Skeletal muscle tissue (tissue), 4 donors: Measurements from ENCODE around the gene ATP6V1A. TPM values are rescaled to one million over a fixed set of nuclear protein-coding genes. Genes with fewer than 3 reads are reported as not detected.
A peak's percentile ranks its signal among the peaks of the same experiment; 100 is the strongest.
"Not testable (repeated sequence)": the region's sequence is repeated elsewhere in the genome, so short reads cannot be mapped to it uniquely, and the experiment has no call there.

ENCODE experiments used
- H3K27ac ChIP-seq: one replicate; pipeline ENCODE4 v1.7.0; 2013; ENCODE audit warnings: mild to moderate bottlenecking, low read depth, low read length, inconsistent platforms
- H3K27me3 ChIP-seq, 3 donors: one replicate each; pipeline ENCODE4 v1.7.0; 2013; ENCODE audit warnings: low read length in 3 of 3; ENCODE audit not compliant: control insufficient read depth in 3 of 3, insufficient read depth in 3 of 3
- H3K36me3 ChIP-seq, 3 donors: one replicate each; pipeline ENCODE4 v1.7.0; 2013; ENCODE audit warnings: low read length in 3 of 3; ENCODE audit not compliant: control insufficient read depth in 3 of 3, insufficient read depth in 3 of 3
- H3K4me1 ChIP-seq, 3 donors: one replicate each; pipeline ENCODE4 v1.7.0; 2013; ENCODE audit warnings: low read length in 3 of 3, mild to moderate bottlenecking in 3 of 3; ENCODE audit not compliant: control insufficient read depth in 3 of 3, insufficient read depth in 3 of 3
- H3K4me3 ChIP-seq, 3 donors: one replicate each; pipeline ENCODE4 v1.7.0; 2013; ENCODE audit warnings: low read length in 3 of 3
- H3K9ac ChIP-seq, 3 donors: one replicate each; pipeline ENCODE4 v1.7.0; 2013; ENCODE audit warnings: low read length in 3 of 3, mild to moderate bottlenecking in 3 of 3, moderate library complexity in 2 of 3, low read depth in 1 of 3
- H3K9me3 ChIP-seq, 3 donors: one replicate each; pipeline ENCODE4 v1.7.0; 2013; ENCODE audit warnings: low read length in 3 of 3; ENCODE audit not compliant: control insufficient read depth in 3 of 3
- total RNA-seq: library from RNA; depleted of rRNA; stranded (reverse); fragments of >200 nt; gene quantifications from one replicate; pipeline ENCODE4 v1.2.3, GENCODE V29; 2014
- donor health status: Osteomylitis.

Gene ATP6V1A
- total RNA-seq, 1 donor from 2014 or later, result 37.6 TPM

GRCh38 chr3:113834983-113835382 is 88.1 kb downstream of the ATP6V1A start:
- Histone ChIP-seq H3K36me3 (no peaks in the 10 kb centered on the region), H3K9ac (no peak overlapping the region), H3K9me3 (no peaks in the 10 kb centered on the region), H3K4me1 (peaks cover 4 to 6% (median 4%) of the 10 kb centered on the region in 3 donors), H3K27ac (no peak overlapping the region), H3K27me3 (no peaks in the 10 kb centered on the region), H3K4me3 (no peak overlapping the region)

- Histone ChIP-seq H3K4me3 (peak within 1 kb of the TSS; percentile 66 to 78 (median 77)), H3K4me1 (peaks cover 4 to 6% (median 4%) of the 10 kb centered on the region in 3 donors), H3K9ac (peak within 1 kb of the TSS; percentile 57 to 71 (median 60)), H3K36me3 (no peaks in the 10 kb centered on the region), H3K27me3 (no peaks in the 10 kb centered on the region), H3K27ac (no peak within 1 kb of the TSS), H3K9me3 (no peaks in the 10 kb centered on the region)
Observed at GRCh38 chr3:113838631-113839209, 91.9 kb downstream of the ATP6V1A start, which contains the start of gene GRAMD1C. Gene GRAMD1C, plus strand, starts transcription at chr3:113838788. Its CDS starts 122 bp downstream, at chr3:113838910.

- Histone ChIP-seq H3K4me3 (peak overlapping the region in 2 of 3 donors; percentile 66 to 78), H3K9me3 (no peaks in the 10 kb centered on the region), H3K27ac (no peak overlapping the region)
Observed at GRCh38 chr3:113839551-113839950, 92.7 kb downstream of the ATP6V1A start.

GRCh38 chr3:113844622-113845222 is 97.9 kb downstream of the ATP6V1A start:
- no peaks in the 10 kb centered on the region for H3K4me1 ChIP-seq
- H3K36me3 ChIP-seq, result no peaks in the 10 kb centered on the region
- H3K9ac ChIP-seq, result no peak overlapping the region
- no peaks in the 10 kb centered on the region for H3K27me3 ChIP-seq
- no peak overlapping the region for H3K27ac ChIP-seq
- H3K9me3 ChIP-seq, result no peaks in the 10 kb centered on the region
- H3K4me3 ChIP-seq, result no peak overlapping the region

More at GRCh38 chr3:113839551-113839950, 92.7 kb downstream of the ATP6V1A start:
- no peak overlapping the region for H3K9ac ChIP-seq
- no peaks in the 10 kb centered on the region for H3K27me3 ChIP-seq
- no peaks in the 10 kb centered on the region for H3K36me3 ChIP-seq
- peaks cover 4 to 6% (median 4%) of the 10 kb centered on the region in 3 donors for H3K4me1 ChIP-seq

- H3K36me3 ChIP-seq, result no peaks in the 10 kb centered on the region
- no peak overlapping the region for H3K27ac ChIP-seq
- H3K9ac ChIP-seq, result no peak overlapping the region
- H3K27me3 ChIP-seq, result no peaks in the 10 kb centered on the region
- no peak overlapping the region for H3K4me3 ChIP-seq
- H3K9me3 ChIP-seq, result no peaks in the 10 kb centered on the region
- no peaks in the 10 kb centered on the region for H3K4me1 ChIP-seq
Observed at GRCh38 chr3:113847247-113847646, 100.4 kb downstream of the ATP6V1A start.

GRCh38 chr3:113847664-113848461 is 101.0 kb downstream of the ATP6V1A start:
- no peaks in the 10 kb centered on the region for H3K27me3 ChIP-seq
- no peaks in the 10 kb centered on the region for H3K4me1 ChIP-seq
- H3K27ac ChIP-seq, result no peak overlapping the region
- no peaks in the 10 kb centered on the region for H3K36me3 ChIP-seq
- no peak overlapping the region for H3K4me3 ChIP-seq
- H3K9ac ChIP-seq, result no peak overlapping the region
- H3K9me3 ChIP-seq, result no peaks in the 10 kb centered on the region

GRCh38 chr3:113849071-113849470 is 102.2 kb downstream of the ATP6V1A start:
- not testable (repeated sequence) for H3K4me1 ChIP-seq, H3K27ac ChIP-seq, H3K27me3 ChIP-seq, H3K36me3 ChIP-seq, H3K9me3 ChIP-seq, H3K4me3 ChIP-seq, H3K9ac ChIP-seq

GRCh38 chr3:113849841-113850240 is 103.0 kb downstream of the ATP6V1A start:
- not testable (repeated sequence) for H3K27ac ChIP-seq, H3K4me1 ChIP-seq, H3K9ac ChIP-seq

GRCh38 chr3:113850391-113850790 is 103.6 kb downstream of the ATP6V1A start:
- not testable (repeated sequence) for H3K9ac ChIP-seq, H3K27me3 ChIP-seq, H3K4me1 ChIP-seq, H3K36me3 ChIP-seq, H3K9me3 ChIP-seq, H3K27ac ChIP-seq, H3K4me3 ChIP-seq

More at GRCh38 chr3:113849841-113850240, 103.0 kb downstream of the ATP6V1A start:
- not testable (repeated sequence) for H3K9me3 ChIP-seq, H3K4me3 ChIP-seq, H3K27me3 ChIP-seq, H3K36me3 ChIP-seq

- Histone ChIP-seq H3K27ac (no peak overlapping the region), H3K4me1 (no peaks in the 10 kb centered on the region), H3K9me3 (no peaks in the 10 kb centered on the region), H3K27me3 (no peaks in the 10 kb centered on the region), H3K36me3 (no peaks in the 10 kb centered on the region), H3K9ac (no peak overlapping the region), H3K4me3 (no peak overlapping the region)
Observed at GRCh38 chr3:113852506-113852905, 105.7 kb downstream of the ATP6V1A start.
